Bronchial epithelial cell (primary cell): ENCODE results near the gene TAF11. TPM values are rescaled to one million over a fixed set of nuclear protein-coding genes. Genes with fewer than 3 reads are reported as not detected.
"Not testable (repeated sequence)": the region's sequence is repeated elsewhere in the genome, so short reads cannot be mapped to it uniquely, and the experiment has no call there.

ENCODE experiments used
- DNase-seq: peaks from one replicate; pipeline ENCODE4 v3.0.0-alpha.2; 2010; ENCODE audit warnings: low read depth
- FAIRE-seq: peaks from 2 replicates; lab custom pipeline; 2011; peaks lifted over from hg19 to GRCh38; lab: Jason Lieb, UNC
- H3K27me3 ChIP-seq: 2 replicates; pipeline ENCODE4 v1.5.1; 2011; ENCODE audit warnings: low read length; ENCODE audit not compliant: control insufficient read depth, insufficient read depth
- H3K36me3 ChIP-seq: 2 replicates; pipeline ENCODE4 v1.5.1; 2011; ENCODE audit warnings: low read length; ENCODE audit not compliant: control insufficient read depth, insufficient read depth
- H3K4me3 ChIP-seq: 2 replicates; pipeline ENCODE4 v1.5.1; 2011; ENCODE audit warnings: mild to moderate bottlenecking, low read depth, low read length, control low read depth
- total RNA-seq: library from RNA; depleted of rRNA; stranded (reverse); fragments of >200 nt; gene quantifications from 2 replicates; pipeline ENCODE4 v1.2.1, GENCODE V29; 2014
- TF ChIP-seq, protein P1 (sequence below): IDR thresholded peaks from 2 replicates; pipeline ENCODE4 v1.5.1; 2011; ENCODE audit warnings: mild to moderate bottlenecking, moderate library complexity, low read length, control low read depth, inconsistent platforms; ENCODE audit not compliant: insufficient read depth, severe bottlenecking

Gene TAF11
- total RNA-seq, 1 donor from 2014 or later = 30.5 TPM

DNA sequence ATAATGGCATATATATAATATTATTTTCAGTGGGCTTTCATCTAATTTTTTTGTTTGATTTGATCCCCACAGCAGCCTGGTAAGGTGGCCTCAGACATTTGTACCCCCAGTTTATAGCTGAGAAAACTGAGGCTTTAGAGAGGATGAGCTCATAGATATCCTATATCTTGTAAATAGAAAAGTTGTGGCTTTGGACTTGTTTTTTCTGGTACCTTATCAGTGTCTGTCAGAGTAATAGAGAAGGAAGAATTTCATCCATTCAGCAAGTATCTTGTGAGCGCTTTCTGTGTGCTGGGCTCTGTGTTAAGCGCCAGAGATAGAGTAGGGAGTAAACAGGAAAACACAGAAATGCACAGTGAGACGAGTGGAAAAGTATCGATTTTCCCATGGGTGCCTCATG is 27.9 kb downstream of the TAF11 start:
- H3K4me3 ChIP-seq = no peak overlapping the region
- FAIRE-seq (no peak), DNase-seq (no peak)
- TF ChIP-seq, protein P1, sequence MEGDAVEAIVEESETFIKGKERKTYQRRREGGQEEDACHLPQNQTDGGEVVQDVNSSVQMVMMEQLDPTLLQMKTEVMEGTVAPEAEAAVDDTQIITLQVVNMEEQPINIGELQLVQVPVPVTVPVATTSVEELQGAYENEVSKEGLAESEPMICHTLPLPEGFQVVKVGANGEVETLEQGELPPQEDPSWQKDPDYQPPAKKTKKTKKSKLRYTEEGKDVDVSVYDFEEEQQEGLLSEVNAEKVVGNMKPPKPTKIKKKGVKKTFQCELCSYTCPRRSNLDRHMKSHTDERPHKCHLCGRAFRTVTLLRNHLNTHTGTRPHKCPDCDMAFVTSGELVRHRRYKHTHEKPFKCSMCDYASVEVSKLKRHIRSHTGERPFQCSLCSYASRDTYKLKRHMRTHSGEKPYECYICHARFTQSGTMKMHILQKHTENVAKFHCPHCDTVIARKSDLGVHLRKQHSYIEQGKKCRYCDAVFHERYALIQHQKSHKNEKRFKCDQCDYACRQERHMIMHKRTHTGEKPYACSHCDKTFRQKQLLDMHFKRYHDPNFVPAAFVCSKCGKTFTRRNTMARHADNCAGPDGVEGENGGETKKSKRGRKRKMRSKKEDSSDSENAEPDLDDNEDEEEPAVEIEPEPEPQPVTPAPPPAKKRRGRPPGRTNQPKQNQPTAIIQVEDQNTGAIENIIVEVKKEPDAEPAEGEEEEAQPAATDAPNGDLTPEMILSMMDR = no peak
- peaks cover 18% of the 10 kb centered on the region for H3K36me3 ChIP-seq
- no peaks in the 10 kb centered on the region for H3K27me3 ChIP-seq

DNA sequence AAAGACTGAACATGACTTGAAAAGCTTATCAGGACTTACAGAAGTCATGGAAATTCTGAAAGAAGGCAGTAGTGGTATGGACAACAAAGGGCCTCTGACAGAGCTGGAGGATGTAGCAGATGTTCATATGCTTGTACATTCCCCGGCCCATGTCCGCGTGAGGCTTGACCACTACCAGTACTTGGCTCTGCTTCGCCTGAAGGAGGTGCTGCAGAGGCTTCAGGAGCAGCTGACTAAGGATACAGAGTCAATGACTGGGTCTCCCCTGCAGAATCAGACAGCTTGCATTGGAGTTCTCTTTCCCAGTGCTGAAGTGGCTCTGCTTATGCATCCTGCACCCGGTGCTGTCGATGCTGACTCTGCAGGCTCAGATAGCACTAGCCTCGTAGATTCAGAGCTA is 29.2 kb downstream of the TAF11 start:
- DNase-seq (no peak), FAIRE-seq (no peak)
- Histone ChIP-seq H3K4me3 (no peak overlapping the region), H3K27me3 (no peaks in the 10 kb centered on the region), H3K36me3 (peaks cover 18% of the 10 kb centered on the region)
- TF ChIP-seq, protein P1 = no peak

DNA sequence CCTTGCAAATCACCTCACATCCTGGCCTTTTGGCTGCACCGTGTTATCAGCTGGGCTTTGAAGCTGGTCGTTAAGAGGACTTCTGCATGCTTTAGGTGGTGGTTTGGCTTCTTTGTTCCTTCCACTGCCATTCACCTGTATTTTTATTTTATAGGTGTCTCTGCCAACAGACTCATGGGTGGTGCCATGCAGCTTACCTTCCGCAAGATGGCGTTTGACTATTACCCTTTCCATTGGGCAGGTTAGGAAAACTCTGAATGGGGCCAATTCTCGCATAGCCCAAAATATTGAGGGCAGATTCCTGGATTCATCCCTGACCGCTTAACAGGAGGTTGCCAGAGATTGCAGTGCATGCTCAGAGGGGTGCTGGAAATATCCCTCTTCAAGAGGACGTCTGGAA is 32.4 kb downstream of the TAF11 start:
- FAIRE-seq (no peak), DNase-seq (no peak)
- H3K4me3 ChIP-seq = no peak overlapping the region
- TF ChIP-seq, protein P1 = peak; percentile 19
- H3K27me3 ChIP-seq = no peaks in the 10 kb centered on the region
- peaks cover 18% of the 10 kb centered on the region for H3K36me3 ChIP-seq

DNA sequence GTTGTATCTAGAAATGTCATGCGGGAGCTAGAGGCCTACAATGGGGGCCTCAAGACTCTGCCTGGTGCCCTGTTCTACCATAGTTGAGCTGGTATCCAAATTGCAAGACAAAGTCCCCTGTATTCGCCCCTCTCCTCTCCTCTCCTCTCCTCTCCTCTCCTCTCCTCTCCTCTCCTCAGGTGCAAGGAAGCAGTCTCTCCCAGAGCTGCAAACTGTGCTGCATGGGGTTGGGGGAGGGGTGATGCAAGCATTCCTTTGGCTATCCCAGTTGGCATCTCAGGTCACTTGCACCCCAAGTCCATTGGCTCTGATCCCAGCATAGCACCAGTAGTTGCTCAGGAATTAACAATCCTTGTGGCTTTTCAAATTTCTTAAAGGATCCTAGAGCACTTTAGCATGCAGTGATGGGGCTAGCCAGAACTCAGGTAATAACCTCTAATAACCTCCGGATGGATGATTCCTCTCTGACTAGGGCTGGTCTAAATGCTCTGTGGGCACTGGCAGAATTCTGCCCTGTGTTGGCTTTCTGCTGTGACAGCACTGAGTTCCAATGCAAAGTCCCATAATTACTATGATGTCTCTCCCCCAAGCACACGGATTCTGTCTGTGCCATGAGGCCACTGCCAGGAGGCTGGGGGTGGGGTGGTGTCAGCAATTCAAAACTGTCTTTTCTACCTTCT is 35.3 kb downstream of the TAF11 start:
- H3K36me3 ChIP-seq = peaks cover 7% of the 10 kb centered on the region
- no peaks in the 10 kb centered on the region for H3K27me3 ChIP-seq
- H3K4me3 ChIP-seq = no peak overlapping the region
- FAIRE-seq = no peak
- no peak for DNase-seq
- TF ChIP-seq, protein P1 = no peak

DNA sequence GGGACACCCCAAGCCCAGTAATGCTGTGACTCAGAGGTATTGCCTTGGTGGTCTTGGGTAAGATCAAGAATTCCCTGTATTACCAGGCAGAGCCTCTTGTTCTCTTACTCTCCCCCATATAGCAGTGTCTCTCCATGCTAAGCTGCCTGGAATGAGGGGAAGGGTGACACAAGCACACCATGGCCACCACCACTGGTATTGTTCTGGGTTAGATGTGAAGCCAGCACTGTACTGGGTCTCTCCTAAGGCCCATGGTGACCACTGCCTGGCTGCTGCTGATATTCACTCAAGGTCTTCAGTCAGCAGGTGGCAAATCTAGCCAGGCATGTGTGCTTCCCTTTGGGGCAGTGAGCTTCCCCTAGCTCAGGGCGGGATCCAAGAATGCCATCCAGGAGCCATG is 36.5 kb downstream of the TAF11 start:
- peaks cover 4% of the 10 kb centered on the region for H3K36me3 ChIP-seq
- H3K27me3 ChIP-seq = no peaks in the 10 kb centered on the region
- TF ChIP-seq, protein P1 = no peak
- DNase-seq (no peak), FAIRE-seq (no peak)
- H3K4me3 ChIP-seq = no peak overlapping the region

DNA sequence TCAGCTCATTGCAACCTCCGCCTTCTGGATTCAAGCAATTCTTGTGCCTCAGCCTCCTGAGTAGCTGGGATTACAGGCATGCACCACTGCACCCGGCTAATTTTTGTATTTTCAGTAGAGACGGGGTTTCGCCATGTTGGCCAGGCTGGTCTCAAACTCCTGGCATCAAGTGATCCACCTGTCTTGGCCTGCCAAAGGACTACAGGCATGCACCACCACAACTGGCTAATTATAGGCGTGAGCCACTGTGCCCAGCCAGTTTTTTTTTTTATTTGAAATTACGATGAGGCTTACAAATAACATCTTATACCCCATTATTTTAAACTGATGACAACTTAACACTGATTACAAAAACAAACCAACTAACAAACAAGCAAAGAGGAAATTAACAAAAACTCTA is 38.8 kb downstream of the TAF11 start:
- DNase-seq, H3K36me3 ChIP-seq, FAIRE-seq, H3K4me3 ChIP-seq, H3K27me3 ChIP-seq: not testable (repeated sequence)
